ENCODE data around the gene MRPS18A.

Gene MRPS18A

GRCh38 chr6:43687437-43688347 is at the start of gene MRPS18A:
MRPS18A (minus strand) TSS chr6:43687791; CDS start chr6:43687779, 12 bp downstream.
- DNase-seq (ENCODE audit: low spot score) = peak; percentile 73

DNA sequence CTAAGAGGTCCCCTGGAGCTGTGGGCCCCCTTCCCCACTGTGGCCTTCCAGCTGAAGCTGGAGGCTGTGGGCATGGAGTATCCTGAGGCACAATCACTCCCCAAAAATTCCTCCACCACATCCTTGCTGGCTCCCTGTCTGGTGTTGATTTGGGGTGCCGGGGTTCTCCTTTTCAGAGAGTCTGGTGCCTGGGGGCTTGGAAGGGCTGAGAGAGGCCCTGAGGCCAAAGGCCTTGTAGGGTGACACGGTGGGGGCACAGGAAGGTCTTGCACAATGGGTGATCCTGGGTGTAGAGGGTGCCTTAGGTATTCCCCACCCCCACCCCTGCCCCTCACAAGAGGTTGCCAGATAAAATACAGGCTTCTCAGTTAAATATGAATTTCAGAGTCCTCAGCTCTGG is 49.3 kb upstream of the MRPS18A start:
- no peak for DNase-seq (ENCODE audit: low spot score)

DNA sequence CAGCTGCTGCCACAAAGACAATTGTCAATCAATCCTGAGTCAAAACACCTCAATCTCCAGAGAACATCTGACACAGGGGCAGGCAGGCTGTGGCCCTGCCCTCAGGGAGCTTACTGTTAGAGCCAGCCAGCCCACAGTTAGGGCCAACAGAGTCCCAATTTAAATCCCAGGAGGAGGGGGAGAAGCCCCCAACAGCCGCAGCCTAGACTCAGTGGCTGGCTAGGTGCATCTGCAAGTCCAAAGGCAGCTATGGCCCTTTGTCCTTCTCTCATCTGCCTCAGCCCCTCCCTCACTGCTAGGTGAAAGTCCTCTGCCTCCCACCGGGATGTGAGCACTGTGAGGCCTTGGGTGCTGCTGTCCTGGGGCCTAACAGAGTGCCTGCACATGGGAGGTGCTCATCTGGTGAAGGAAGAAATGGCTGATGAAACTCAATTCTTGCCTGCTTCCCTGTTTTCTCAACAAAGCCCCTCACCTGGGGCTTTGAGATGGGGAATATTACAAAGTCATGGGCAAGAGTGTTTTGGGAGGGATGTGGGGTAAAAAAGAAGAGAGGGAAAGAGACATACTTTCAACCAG is 48.7 kb upstream of the MRPS18A start:
- DNase-seq (ENCODE audit: low spot score) = no peak

DNA sequence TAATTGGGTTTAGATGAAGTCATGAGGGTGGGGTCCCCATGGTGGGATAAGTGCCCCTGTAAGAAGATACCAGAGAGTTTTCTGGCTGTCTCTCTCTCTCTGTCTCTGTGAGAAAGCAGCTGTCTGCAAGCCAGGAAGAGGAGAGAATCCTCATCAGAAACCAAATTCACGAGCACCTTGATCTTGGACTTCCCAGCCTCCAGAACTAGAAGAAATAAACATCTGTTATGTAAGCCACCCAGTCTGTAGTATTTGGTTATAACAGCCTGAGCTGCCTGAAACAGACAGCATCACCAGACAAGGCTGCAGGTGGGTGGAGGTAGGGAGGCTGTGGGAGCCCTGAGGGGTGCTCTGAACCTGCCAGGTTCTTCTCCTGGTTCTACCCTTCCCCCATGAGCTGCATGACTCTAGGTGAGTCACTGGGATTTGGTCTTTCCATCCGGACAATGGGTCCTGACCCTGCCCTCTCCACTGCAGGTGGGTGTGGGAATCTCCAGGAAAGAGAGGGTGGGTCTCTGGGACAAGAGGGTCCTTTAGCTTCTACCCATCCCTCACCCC is 48.1 kb upstream of the MRPS18A start:
- DNase-seq (ENCODE audit: low spot score) = no peak

GRCh38 chr6:43734294-43734665 is 46.7 kb upstream of the MRPS18A start:
- no peak for DNase-seq (ENCODE audit: low spot score)

- no peak for DNase-seq (ENCODE audit: low spot score)
Observed at GRCh38 chr6:43733471-43734293, 46.1 kb upstream of the MRPS18A start.

GRCh38 chr6:43730634-43731033 is 43.0 kb upstream of the MRPS18A start:
- no peak for DNase-seq (ENCODE audit: low spot score)

DNA sequence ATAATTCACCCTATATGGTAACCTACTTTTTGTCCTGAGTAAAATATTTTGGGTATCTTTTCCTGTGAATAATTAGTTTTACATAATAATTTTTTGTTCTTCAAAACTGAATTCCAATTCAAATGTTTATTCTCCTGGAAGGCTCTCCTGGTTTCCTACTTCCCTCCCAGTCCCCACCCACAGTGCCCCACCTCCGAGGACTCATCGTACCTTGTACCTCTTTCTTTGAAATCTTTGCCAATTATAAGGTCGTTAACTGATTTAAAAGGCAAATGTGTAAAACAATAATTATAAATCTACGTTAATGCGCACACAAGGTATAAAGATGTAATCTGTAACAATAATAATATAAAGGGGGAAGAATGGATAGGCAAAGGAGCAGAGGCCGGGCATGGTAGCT is 41.9 kb upstream of the MRPS18A start:
- DNase-seq (ENCODE audit: low spot score) = no peak

- no peak for DNase-seq (ENCODE audit: low spot score)
Observed at GRCh38 chr6:43728586-43728985, 41.0 kb upstream of the MRPS18A start.

GRCh38 chr6:43727634-43728033 is 40.0 kb upstream of the MRPS18A start:
- no peak for DNase-seq (ENCODE audit: low spot score)

GRCh38 chr6:43725643-43726580 is 38.3 kb upstream of the MRPS18A start:
- DNase-seq (ENCODE audit: low spot score) = peak; percentile 13

GRCh38 chr6:43724914-43725642 is 37.5 kb upstream of the MRPS18A start:
- peak; percentile 85 for DNase-seq (ENCODE audit: low spot score)

- DNase-seq (ENCODE audit: low spot score) = no peak
Observed at GRCh38 chr6:43724354-43724753, 36.8 kb upstream of the MRPS18A start.

DNA sequence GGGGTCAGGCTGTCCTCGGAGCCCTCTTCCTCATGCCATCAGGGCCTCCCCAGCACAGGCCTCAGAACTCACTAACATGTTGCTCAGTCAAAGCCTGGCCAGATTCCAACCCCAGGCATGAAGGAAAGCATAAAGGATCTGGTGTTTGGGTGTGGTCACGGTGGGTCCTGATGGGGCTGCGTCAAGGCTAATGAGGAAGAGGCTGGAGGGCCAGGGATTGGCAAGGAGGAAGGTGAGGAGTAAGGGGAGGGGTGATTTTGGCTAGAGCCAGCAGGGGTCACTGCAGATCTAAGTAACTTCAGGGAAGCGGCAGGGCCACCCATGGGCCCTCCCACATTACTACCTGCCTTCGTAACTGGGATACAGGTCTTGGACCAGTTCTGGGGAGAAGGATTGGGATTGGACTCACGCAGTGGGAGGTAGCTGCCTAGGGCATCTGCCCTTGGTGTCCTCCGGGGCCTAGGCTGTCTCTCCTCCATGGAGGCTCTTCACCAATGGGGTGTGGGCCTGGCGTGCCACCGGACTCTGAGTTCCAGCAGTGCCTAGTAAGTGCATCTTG is 36.2 kb upstream of the MRPS18A start:
- DNase-seq (ENCODE audit: low spot score) = peak; percentile 87

- no peak for DNase-seq (ENCODE audit: low spot score)
Observed at GRCh38 chr6:43722920-43723545, 35.4 kb upstream of the MRPS18A start.

DNA sequence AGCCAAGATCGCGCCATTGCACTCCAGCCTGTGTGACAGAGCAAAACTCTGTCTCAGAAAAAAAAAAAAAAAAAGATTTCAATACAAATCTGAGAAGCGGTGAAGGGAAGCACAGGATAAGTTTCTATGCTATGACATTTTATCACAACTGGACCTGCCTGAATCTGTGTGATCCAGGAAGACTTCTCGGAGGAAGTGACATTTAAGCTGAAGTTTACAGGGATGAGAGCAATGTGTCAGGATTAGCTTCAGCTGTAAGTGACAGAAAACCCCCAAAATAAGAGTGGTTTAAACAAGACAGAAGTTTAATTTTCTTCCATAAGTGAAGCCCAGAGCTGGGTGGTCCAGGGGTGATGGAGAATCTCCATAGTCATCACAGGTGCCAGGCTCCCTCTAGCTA is 33.4 kb upstream of the MRPS18A start:
- DNase-seq (ENCODE audit: low spot score) = no peak

- DNase-seq (ENCODE audit: low spot score) = no peak
Observed at GRCh38 chr6:43719511-43719910, 31.9 kb upstream of the MRPS18A start.

DNA sequence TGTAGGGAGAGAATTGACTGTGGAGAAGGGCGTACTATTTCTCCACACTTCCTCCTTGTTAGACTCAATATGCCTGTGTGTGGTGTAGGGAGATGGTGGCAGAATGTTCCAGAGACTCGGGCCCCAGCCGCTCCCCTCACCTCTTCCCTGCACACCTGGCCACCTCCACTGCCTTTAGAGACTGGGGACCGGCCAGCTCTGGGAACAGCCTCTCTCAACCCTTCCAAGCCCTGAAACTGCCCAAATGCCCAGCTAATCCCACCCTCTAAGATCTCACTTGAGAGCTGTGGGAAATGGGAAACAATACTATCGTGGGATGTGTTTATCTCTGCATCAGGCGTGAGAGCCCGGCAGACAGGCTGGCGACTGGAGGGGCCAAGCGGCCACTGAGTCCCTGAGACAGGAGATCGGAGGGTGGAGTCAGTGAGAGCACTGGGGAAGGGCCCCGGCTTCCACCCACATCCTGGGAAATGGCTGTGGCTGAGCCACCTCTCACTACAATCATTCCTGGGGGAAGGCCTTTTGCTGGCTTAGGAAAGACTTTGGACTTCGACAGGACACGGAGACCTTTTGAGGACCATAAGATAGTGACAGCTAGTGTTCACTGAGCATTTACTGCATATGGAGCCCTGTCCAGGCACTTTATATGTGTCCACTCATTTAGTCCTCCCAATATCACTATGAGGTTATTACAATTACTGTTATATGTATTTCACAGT is 31.0 kb upstream of the MRPS18A start:
- DNase-seq (ENCODE audit: low spot score) = no peak

GRCh38 chr6:43717822-43718221 is 30.2 kb upstream of the MRPS18A start:
- no peak for DNase-seq (ENCODE audit: low spot score)

Data from hematopoietic multipotent progenitor cell treated with erythropoietin and hydrocortisone succinate and interleukin-3 and kit ligand, for 17 days (in vitro differentiated cells).